H9 (cell line): ENCODE results near the gene MAN1A1. TPM values are rescaled to one million over a fixed set of nuclear protein-coding genes. Genes with fewer than 3 reads are reported as not detected.

ENCODE experiments used
- DNase-seq: peaks from one replicate; pipeline ENCODE4 v3.0.0-alpha.2; 2017
- H2AFZ ChIP-seq: one replicate; pipeline ENCODE4 v1.6.1; 2013; ENCODE audit warnings: mild to moderate bottlenecking, low read length, control low read depth, moderate library complexity
- H2AK5ac ChIP-seq: 2 replicates; pipeline ENCODE4 v1.6.1; 2013; ENCODE audit warnings: low read length, control low read depth, mixed read lengths; ENCODE audit not compliant: insufficient read length
- H2BK120ac ChIP-seq: one replicate; pipeline ENCODE4 v1.6.1; 2013; ENCODE audit warnings: low read depth, mild to moderate bottlenecking, low read length, control low read depth, inconsistent platforms; ENCODE audit not compliant: poor library complexity, severe bottlenecking
- H2BK12ac ChIP-seq: 2 replicates; pipeline ENCODE4 v1.6.1; 2013; ENCODE audit warnings: low read length, control low read depth, mixed read lengths, low read depth; ENCODE audit not compliant: insufficient read length
- H2BK15ac ChIP-seq: 2 replicates; pipeline ENCODE4 v1.6.1; 2013; ENCODE audit warnings: low read depth, low read length, control low read depth
- H2BK20ac ChIP-seq: one replicate; pipeline ENCODE4 v1.6.1; 2013; ENCODE audit warnings: low read depth, mild to moderate bottlenecking, low read length, control low read depth, inconsistent platforms; ENCODE audit not compliant: poor library complexity, severe bottlenecking
- H2BK5ac ChIP-seq: 2 replicates; pipeline ENCODE4 v1.6.1; 2013; ENCODE audit warnings: low read length, control low read depth, mixed read lengths; ENCODE audit not compliant: insufficient read length
- H3K14ac ChIP-seq: 2 replicates; pipeline ENCODE4 v1.6.1; 2013; ENCODE audit warnings: low read length, control low read depth; ENCODE audit not compliant: insufficient read depth
- H3K18ac ChIP-seq: 2 replicates; pipeline ENCODE4 v1.6.1; 2013; ENCODE audit warnings: low read depth, mild to moderate bottlenecking, mixed read lengths, low read length, control low read depth; ENCODE audit not compliant: insufficient read length
- H3K23ac ChIP-seq: 2 replicates; pipeline ENCODE4 v1.6.1; 2013; ENCODE audit warnings: low read length, control low read depth, mixed read lengths, low read depth; ENCODE audit not compliant: insufficient read length
- H3K23me2 ChIP-seq: 2 replicates; pipeline ENCODE4 v1.6.1; 2013; ENCODE audit warnings: low read depth, mild to moderate bottlenecking, mixed read lengths, low read length, control low read depth; ENCODE audit not compliant: insufficient read length, poor library complexity, severe bottlenecking
- H3K27ac ChIP-seq: 2 replicates; pipeline ENCODE4 v1.5.1; 2013; ENCODE audit warnings: low read length, control low read depth, mixed read lengths, low read depth; ENCODE audit not compliant: insufficient read length
- H3K27me3 ChIP-seq: 2 replicates; pipeline ENCODE4 v1.6.1; 2013; ENCODE audit warnings: low read length, control low read depth, inconsistent platforms; ENCODE audit not compliant: insufficient read depth
- H3K4ac ChIP-seq: 2 replicates; pipeline ENCODE4 v1.6.1; 2013; ENCODE audit warnings: low read depth, mild to moderate bottlenecking, control low read depth, inconsistent platforms, low read length, moderate library complexity
- H3K4me1 ChIP-seq: 2 replicates; pipeline ENCODE4 v1.6.1; 2013; ENCODE audit warnings: low read length, control low read depth, inconsistent platforms; ENCODE audit not compliant: insufficient read depth
- H3K4me2 ChIP-seq: 2 replicates; pipeline ENCODE4 v1.6.1; 2013; ENCODE audit warnings: low read length, control low read depth, mixed read lengths; ENCODE audit not compliant: insufficient read length, insufficient read depth
- H3K56ac ChIP-seq: 2 replicates; pipeline ENCODE4 v1.6.1; 2013; ENCODE audit warnings: low read depth, mild to moderate bottlenecking, mixed read lengths, low read length, control low read depth; ENCODE audit not compliant: insufficient read length
- H3K79me1 ChIP-seq: 2 replicates; pipeline ENCODE4 v1.6.1; 2013; ENCODE audit warnings: low read depth, mild to moderate bottlenecking, moderate library complexity, low read length, control low read depth, inconsistent platforms; ENCODE audit not compliant: insufficient read depth, poor library complexity, severe bottlenecking
- H3K79me2 ChIP-seq: 2 replicates; pipeline ENCODE4 v1.6.1; 2013; ENCODE audit warnings: low read length, control low read depth, inconsistent platforms; ENCODE audit not compliant: insufficient read depth
- H3K9ac ChIP-seq: 2 replicates; pipeline ENCODE4 v1.6.1; 2013; ENCODE audit warnings: low read length, control low read depth, mixed read lengths; ENCODE audit not compliant: insufficient read length; ENCODE audit errors: extremely low read depth
- H3K9me3 ChIP-seq: one replicate; pipeline ENCODE4 v1.6.1; 2013; ENCODE audit warnings: low read depth, low read length, inconsistent platforms; ENCODE audit not compliant: control insufficient read depth
- H3T11ph ChIP-seq: one replicate; pipeline ENCODE4 v1.6.1; 2013; ENCODE audit warnings: mild to moderate bottlenecking, low read length, control low read depth, inconsistent platforms
- H4K20me1 ChIP-seq: one replicate; pipeline ENCODE4 v1.6.1; 2013; ENCODE audit not compliant: control insufficient read depth, insufficient read length, insufficient read depth
- H4K5ac ChIP-seq: 2 replicates; pipeline ENCODE4 v1.6.1; 2013; ENCODE audit warnings: low read depth, mild to moderate bottlenecking, mixed read lengths, low read length, control low read depth; ENCODE audit not compliant: insufficient read length
- H4K8ac ChIP-seq: replicated peaks from 2 replicates; pipeline ENCODE4 v1.6.1; 2013; ENCODE audit warnings: low read length, control low read depth, mixed read lengths, low read depth; ENCODE audit not compliant: insufficient read length
- H4K91ac ChIP-seq: 2 replicates; pipeline ENCODE4 v1.6.1; 2013; ENCODE audit warnings: low read depth, mild to moderate bottlenecking, moderate library complexity, mixed read lengths, low read length, control low read depth; ENCODE audit not compliant: insufficient read length
- H3K27ac Mint-ChIP-seq, 3 experiments: 2 replicates in 2 of 3; 3 replicates in 1 of 3; pipeline ENCODE4 v1.8.0; 2020 to 2021; ENCODE audit warnings: mixed read lengths in 3 of 3, mild to moderate bottlenecking in 1 of 3, moderate library complexity in 1 of 3
- H3K27me3 Mint-ChIP-seq: 2 replicates; pipeline ENCODE4 v1.8.0; 2021; ENCODE audit warnings: low read depth, mild to moderate bottlenecking, moderate library complexity, mixed read lengths
- H3K36me3 Mint-ChIP-seq, 3 experiments: 2 replicates in 2 of 3; 3 replicates in 1 of 3; pipeline ENCODE4 v1.8.0; 2020 to 2021; ENCODE audit warnings: low read depth in 3 of 3, mixed read lengths in 3 of 3; ENCODE audit not compliant: insufficient read depth in 1 of 3
- H3K4me1 Mint-ChIP-seq, 2 experiments: 2 replicates each; pipeline ENCODE4 v1.8.0; 2020; ENCODE audit warnings: mixed read lengths in 2 of 2
- H3K4me3 Mint-ChIP-seq, 2 experiments: 2 replicates in 1 of 2; 3 replicates in 1 of 2; pipeline ENCODE4 v1.8.0; 2020 to 2021; ENCODE audit warnings: mild to moderate bottlenecking in 2 of 2, mixed read lengths in 2 of 2, moderate library complexity in 1 of 2
- H3K9me3 Mint-ChIP-seq, 2 experiments: 2 replicates in 1 of 2; 3 replicates in 1 of 2; pipeline ENCODE4 v1.8.0; 2020; ENCODE audit warnings: mild to moderate bottlenecking in 2 of 2, mixed read lengths in 2 of 2, moderate library complexity in 1 of 2
- WGBS: extraction: QIAGEN DNeasy Blood & Tissue Kit; methylation state at CpG from one replicate; pipeline ENCODE4 v1.1.7; 2013; ENCODE audit warnings: missing lambda C conversion rate, low lambda C conversion rate, mixed read lengths; ENCODE audit not compliant: insufficient read length; ENCODE audit errors: extremely low coverage; 5-methylcytosine and 5-hydroxymethylcytosine counted together
- total RNA-seq: library from RNA; stranded (reverse); gene quantifications from 2 replicates; pipeline ENCODE4 v1.2.1, GENCODE V29; 2021
- TF ChIP-seq, protein P1 (sequence below): fragments of 200-600 bp; sonication (generic); conservative IDR thresholded peaks from 3 replicates; pipeline ENCODE4 v1.8.0; 2021; ENCODE audit warnings: antibody characterized with exemption, mild to moderate bottlenecking

Gene MAN1A1
- total RNA-seq, 1 experiment from 2014 or later: 1.6 TPM

DNA sequence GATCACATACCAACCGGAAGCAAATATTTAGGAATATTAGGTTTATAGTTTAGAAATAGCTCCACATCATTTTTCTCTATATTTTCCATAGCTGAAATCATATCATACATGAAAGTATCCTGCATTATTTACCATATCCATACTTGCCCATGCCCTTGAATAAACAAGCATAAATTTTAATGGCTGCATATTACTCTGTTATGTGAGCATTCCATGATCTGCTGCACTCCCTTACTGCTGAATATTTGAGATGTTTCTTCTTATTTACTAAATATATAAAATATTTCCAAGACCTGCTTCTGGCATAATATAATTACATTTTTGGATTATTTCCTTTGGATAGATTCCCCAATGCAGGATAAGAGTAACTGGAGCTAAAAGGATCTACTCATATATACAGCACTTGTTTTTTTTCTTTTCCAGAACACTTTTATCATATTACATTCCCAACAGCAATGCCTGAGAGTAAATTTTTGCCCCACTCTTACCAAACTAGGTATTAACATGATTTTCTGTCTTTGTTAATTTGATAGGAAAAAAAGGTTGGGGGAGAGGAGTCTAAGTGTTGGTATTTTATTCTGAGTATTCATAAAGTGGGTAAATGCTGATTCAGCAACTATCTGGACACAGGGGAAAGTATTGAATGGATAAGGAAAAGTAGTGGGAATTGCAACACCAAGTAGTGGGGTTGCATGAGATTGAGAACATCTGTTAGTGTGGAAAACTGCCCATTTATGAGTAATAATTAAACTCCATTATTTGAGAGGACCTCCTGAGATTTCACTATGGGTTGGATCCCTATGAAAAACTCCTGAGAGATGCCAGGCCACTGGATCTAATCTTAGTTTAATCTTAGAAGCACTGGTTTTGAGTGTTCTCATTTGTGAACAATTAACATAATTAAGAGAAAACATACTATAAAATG lies 76.0 kb downstream of the MAN1A1 start:
- Histone ChIP-seq H3K27me3 (no peaks in the 10 kb centered on the region), H3K79me1 (no peaks in the 10 kb centered on the region), H3K9me3 (no peaks in the 10 kb centered on the region), H4K5ac (no peak overlapping the region), H3K56ac (no peak overlapping the region), H2BK20ac (no peak overlapping the region), H3K79me2 (no peaks in the 10 kb centered on the region), H2BK120ac (no peak overlapping the region), H3K14ac (no peak overlapping the region), H4K91ac (no peak overlapping the region), H2AFZ (no peak overlapping the region), H3K18ac (no peak overlapping the region), H3K4me1 (no peaks in the 10 kb centered on the region), H3K4ac (no peak overlapping the region), H4K8ac (no peak overlapping the region), H2BK15ac (no peak overlapping the region), H3T11ph (no peak overlapping the region), H3K23me2 (no peaks in the 10 kb centered on the region), H2AK5ac (no peak overlapping the region), H3K23ac (no peak overlapping the region), H3K27ac (no peak overlapping the region), H3K9ac (no peak overlapping the region), H2BK5ac (no peak overlapping the region), H3K4me2 (no peak overlapping the region), H4K20me1 (no peaks in the 10 kb centered on the region), H2BK12ac (no peak overlapping the region)
- DNase-seq: no peak
- no CpG with 5 or more reads among the region's 1 CpG for WGBS
- no peaks in the 10 kb centered on the region for H3K4me1 Mint-ChIP-seq
- TF ChIP-seq, protein P1, sequence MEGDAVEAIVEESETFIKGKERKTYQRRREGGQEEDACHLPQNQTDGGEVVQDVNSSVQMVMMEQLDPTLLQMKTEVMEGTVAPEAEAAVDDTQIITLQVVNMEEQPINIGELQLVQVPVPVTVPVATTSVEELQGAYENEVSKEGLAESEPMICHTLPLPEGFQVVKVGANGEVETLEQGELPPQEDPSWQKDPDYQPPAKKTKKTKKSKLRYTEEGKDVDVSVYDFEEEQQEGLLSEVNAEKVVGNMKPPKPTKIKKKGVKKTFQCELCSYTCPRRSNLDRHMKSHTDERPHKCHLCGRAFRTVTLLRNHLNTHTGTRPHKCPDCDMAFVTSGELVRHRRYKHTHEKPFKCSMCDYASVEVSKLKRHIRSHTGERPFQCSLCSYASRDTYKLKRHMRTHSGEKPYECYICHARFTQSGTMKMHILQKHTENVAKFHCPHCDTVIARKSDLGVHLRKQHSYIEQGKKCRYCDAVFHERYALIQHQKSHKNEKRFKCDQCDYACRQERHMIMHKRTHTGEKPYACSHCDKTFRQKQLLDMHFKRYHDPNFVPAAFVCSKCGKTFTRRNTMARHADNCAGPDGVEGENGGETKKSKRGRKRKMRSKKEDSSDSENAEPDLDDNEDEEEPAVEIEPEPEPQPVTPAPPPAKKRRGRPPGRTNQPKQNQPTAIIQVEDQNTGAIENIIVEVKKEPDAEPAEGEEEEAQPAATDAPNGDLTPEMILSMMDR: no peak
- no peak overlapping the region for H3K27ac Mint-ChIP-seq
- peaks cover 3 to 10% (median 7%) of the 10 kb centered on the region in 3 experiments; a peak in 6 of 7 replicates for H3K36me3 Mint-ChIP-seq
- peaks cover 8 to 14% of the 10 kb centered on the region in 2 experiments for H3K9me3 Mint-ChIP-seq
- H3K27me3 Mint-ChIP-seq: no peaks in the 10 kb centered on the region
- no peak overlapping the region for H3K4me3 Mint-ChIP-seq
